DOHH2 (cell line): ENCODE measurements around the gene LTBR.
A peak's percentile ranks its signal among the peaks of the same experiment; 100 is the strongest.

Source experiments
- H3F3A ChIP-seq: fragments of 200-600 bp; sonication (generic), shearing (Covaris generic); 2 replicates; pipeline ENCODE4 v1.6.0; 2016; ENCODE audit warnings: antibody characterized with exemption, mild to moderate bottlenecking; ENCODE audit not compliant: control insufficient read depth, insufficient read depth
- H3K27ac ChIP-seq: fragments of 200-600 bp; sonication (generic); 2 replicates; pipeline ENCODE4 v1.5.1; 2014; ENCODE audit warnings: low read depth, mild to moderate bottlenecking, low read length, moderate library complexity
- H3K27me3 ChIP-seq: fragments of 200-600 bp; sonication (generic); 2 replicates; pipeline ENCODE4 v1.6.1; 2014; ENCODE audit warnings: mild to moderate bottlenecking, low read length, mixed read lengths; ENCODE audit not compliant: control insufficient read depth
- H3K36me3 ChIP-seq: fragments of 200-600 bp; sonication (generic); 2 replicates; pipeline ENCODE4 v1.6.1; 2014; ENCODE audit warnings: mild to moderate bottlenecking, low read length, moderate library complexity, mixed read lengths; ENCODE audit not compliant: control insufficient read depth
- H3K4me1 ChIP-seq: fragments of 200-600 bp; sonication (generic); 2 replicates; pipeline ENCODE4 v1.6.1; 2014; ENCODE audit warnings: mild to moderate bottlenecking, low read length, mixed read lengths; ENCODE audit not compliant: control insufficient read depth
- H3K4me2 ChIP-seq: fragments of 200-600 bp; sonication (generic); 2 replicates; pipeline ENCODE4 v1.6.0; 2014; ENCODE audit warnings: mild to moderate bottlenecking, low read length, moderate library complexity
- H3K4me3 ChIP-seq: fragments of 200-600 bp; sonication (generic); 2 replicates; pipeline ENCODE4 v1.5.1; 2014; ENCODE audit warnings: mild to moderate bottlenecking, low read length, mixed read lengths
- H3K79me2 ChIP-seq: fragments of 200-600 bp; sonication (generic); 2 replicates; pipeline ENCODE4 v1.6.1; 2014; ENCODE audit warnings: mild to moderate bottlenecking, low read length, mixed read lengths; ENCODE audit not compliant: control insufficient read depth
- H3K9me2 ChIP-seq: fragments of 200-600 bp; sonication (generic); replicated peaks from 2 replicates; pipeline ENCODE4 v1.6.1; 2014; ENCODE audit warnings: mild to moderate bottlenecking, low read length, mixed read lengths; ENCODE audit not compliant: control insufficient read depth
- H3K9me3 ChIP-seq: fragments of 200-600 bp; sonication (generic); 2 replicates; pipeline ENCODE4 v1.6.1; 2014; ENCODE audit warnings: antibody characterized with exemption, low read length, mixed read lengths; ENCODE audit not compliant: control insufficient read depth, insufficient read depth
- H4K20me1 ChIP-seq: fragments of 200-600 bp; sonication (generic); 2 replicates; pipeline ENCODE4 v1.6.0; 2014; ENCODE audit warnings: low read depth, mild to moderate bottlenecking, antibody characterized with exemption, low read length, moderate library complexity; ENCODE audit not compliant: control insufficient read depth, insufficient read depth
- CTCF ChIP-seq: fragments of 200-600 bp; sonication (generic); IDR thresholded peaks from one replicate; pipeline ENCODE4 v1.5.1; 2014; ENCODE audit warnings: antibody characterized with exemption, mild to moderate bottlenecking, low read depth, low read length; ENCODE audit not compliant: poor library complexity, severe bottlenecking
- EZH2phosphoT487 ChIP-seq: fragments of 200-600 bp; sonication (generic); IDR thresholded peaks from 2 replicates; pipeline ENCODE4 v1.6.1; 2017; ENCODE audit warnings: borderline replicate concordance, mild to moderate bottlenecking, antibody characterized with exemption, low read length, moderate library complexity, mixed read lengths

The LTBR gene

DNA sequence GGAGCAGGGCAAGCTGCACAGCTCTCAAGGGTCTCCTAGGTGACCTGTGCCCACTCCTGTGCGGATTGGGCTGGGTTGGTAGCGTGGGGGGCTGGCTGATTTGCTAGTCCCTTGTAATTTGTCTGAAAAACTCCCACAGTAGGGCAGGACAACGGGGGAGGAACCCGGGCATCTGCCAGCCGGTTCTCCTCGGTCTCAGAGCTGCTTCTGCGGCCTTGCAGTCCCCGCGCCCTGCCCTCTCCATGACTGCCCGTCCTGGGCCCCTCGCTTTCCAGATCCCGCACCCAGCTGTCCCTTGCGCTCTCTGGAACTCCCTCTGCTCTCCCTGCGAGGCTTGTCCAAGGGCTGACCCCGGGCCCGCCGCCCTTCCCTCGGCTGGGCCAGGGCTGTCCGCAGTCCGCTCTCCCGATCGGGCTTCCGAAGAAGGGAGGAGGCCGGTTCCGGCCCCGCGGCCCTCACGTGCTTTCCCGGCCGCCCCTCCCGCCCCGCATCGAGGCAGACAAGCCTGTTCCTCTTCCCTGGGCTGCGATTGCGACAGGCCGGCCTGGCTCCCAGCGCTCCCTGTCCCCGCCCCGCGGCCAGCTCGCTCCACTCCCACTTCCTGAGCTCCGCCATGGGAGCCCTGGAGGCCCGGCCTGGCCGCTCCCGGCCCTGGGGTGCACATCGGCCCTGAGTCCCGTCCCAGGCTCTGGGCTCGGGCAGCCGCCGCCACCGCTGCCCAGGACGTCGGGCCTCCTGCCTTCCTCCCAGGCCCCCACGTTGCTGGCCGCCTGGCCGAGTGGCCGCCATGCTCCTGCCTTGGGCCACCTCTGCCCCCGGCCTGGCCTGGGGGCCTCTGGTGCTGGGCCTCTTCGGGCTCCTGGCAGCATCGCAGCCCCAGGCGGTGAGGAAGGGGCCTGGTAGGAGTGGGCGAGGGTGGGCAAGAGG is at the start of gene LTBR:
Gene LTBR (plus strand): TSS at position 591 of the 927 bp plus-strand sequence. CDS start 197 bp downstream, at position 788.
- Histone ChIP-seq H3K4me2 (no peak within 1 kb of the TSS), H3K4me1 (no peaks in the 10 kb centered on the region), H3K9me2 (no peaks in the 10 kb centered on the region), H4K20me1 (no peaks in the 10 kb centered on the region), H3K27me3 (peaks cover 42% of the 10 kb centered on the region), H3K9me3 (no peaks in the 10 kb centered on the region), H3K4me3 (no peak within 1 kb of the TSS), H3K79me2 (no peaks in the 10 kb centered on the region), H3F3A (no peaks in the 10 kb centered on the region), H3K36me3 (no peaks in the 10 kb centered on the region), H3K27ac (no peak within 1 kb of the TSS)
- TF ChIP-seq EZH2phosphoT487, result no peak
- no peak for TF ChIP-seq CTCF

GRCh38 chr12:6334359-6334758 is 49.6 kb upstream of the LTBR start:
- Histone ChIP-seq H3K9me2 (no peaks in the 10 kb centered on the region), H3K36me3 (peaks cover 73% of the 10 kb centered on the region), H3K4me2 (no peak overlapping the region), H3K4me1 (peaks cover 67% of the 10 kb centered on the region), H3K27ac (no peak overlapping the region), H4K20me1 (no peaks in the 10 kb centered on the region), H3F3A (peaks cover 18% of the 10 kb centered on the region), H3K79me2 (peaks cover 51% of the 10 kb centered on the region), H3K4me3 (no peak overlapping the region), H3K9me3 (no peaks in the 10 kb centered on the region), H3K27me3 (no peaks in the 10 kb centered on the region)
- TF ChIP-seq CTCF (no peak), EZH2phosphoT487 (no peak)

GRCh38 chr12:6334940-6335450 is 49.0 kb upstream of the LTBR start:
- Histone ChIP-seq H3K4me3 (peak overlapping the region; percentile 100; the same call in 1 of the 2 replicates), H3F3A (peaks cover 22% of the 10 kb centered on the region), H3K9me2 (no peaks in the 10 kb centered on the region), H4K20me1 (no peaks in the 10 kb centered on the region), H3K36me3 (peaks cover 70% of the 10 kb centered on the region), H3K4me2 (peak overlapping the region; percentile 92), H3K9me3 (no peaks in the 10 kb centered on the region), H3K4me1 (peaks cover 70% of the 10 kb centered on the region), H3K79me2 (peaks cover 57% of the 10 kb centered on the region), H3K27ac (peak overlapping the region; percentile 93), H3K27me3 (no peaks in the 10 kb centered on the region)
- TF ChIP-seq CTCF, result no peak
- TF ChIP-seq EZH2phosphoT487, result no peak
